SJCRH30 (cell line): ENCODE data around the gene IFT57. TPM values are rescaled to one million over a fixed set of nuclear protein-coding genes. Genes with fewer than 3 reads are reported as not detected.

Experiments used
- DNase-seq, 2 experiments: peaks; one replicate each; pipeline ENCODE4 v3.0.0-alpha.2; 2015 to 2020
- H3K27ac ChIP-seq: fragments of 250-450 bp; sonication (Bioruptor Pico); 2 replicates; pipeline ENCODE4 v1.5.1; 2020; ENCODE audit warnings: mild to moderate bottlenecking, moderate library complexity
- H3K27me3 ChIP-seq: fragments of 250-450 bp; sonication (Bioruptor Pico); 2 replicates; pipeline ENCODE4 v1.5.1; 2020; ENCODE audit warnings: mild to moderate bottlenecking, moderate library complexity
- H3K36me3 ChIP-seq: fragments of 250-450 bp; sonication (Bioruptor Pico); 2 replicates; pipeline ENCODE4 v1.5.1; 2020; ENCODE audit warnings: mild to moderate bottlenecking, moderate library complexity
- H3K4me1 ChIP-seq: fragments of 250-450 bp; sonication (Bioruptor Pico); 2 replicates; pipeline ENCODE4 v1.5.1; 2020; ENCODE audit warnings: mild to moderate bottlenecking, moderate library complexity
- H3K4me3 ChIP-seq: fragments of 250-450 bp; sonication (Bioruptor Pico); 2 replicates; pipeline ENCODE4 v1.5.1; 2020; ENCODE audit warnings: mild to moderate bottlenecking, moderate library complexity
- H3K9me3 ChIP-seq: fragments of 250-450 bp; sonication (Bioruptor Pico); replicated peaks from 2 replicates; pipeline ENCODE4 v1.5.1; 2020; ENCODE audit warnings: mild to moderate bottlenecking, moderate library complexity
- total RNA-seq: library from RNA; depleted of rRNA; stranded (reverse); fragments of >200 nt; shearing (Covaris generic); gene quantifications from 2 replicates; pipeline ENCODE4 v1.2.3, GENCODE V29; 2014; rRNA removed

The IFT57 gene
- total RNA-seq, 1 experiment from 2014 or later, result 25.6 TPM

DNA sequence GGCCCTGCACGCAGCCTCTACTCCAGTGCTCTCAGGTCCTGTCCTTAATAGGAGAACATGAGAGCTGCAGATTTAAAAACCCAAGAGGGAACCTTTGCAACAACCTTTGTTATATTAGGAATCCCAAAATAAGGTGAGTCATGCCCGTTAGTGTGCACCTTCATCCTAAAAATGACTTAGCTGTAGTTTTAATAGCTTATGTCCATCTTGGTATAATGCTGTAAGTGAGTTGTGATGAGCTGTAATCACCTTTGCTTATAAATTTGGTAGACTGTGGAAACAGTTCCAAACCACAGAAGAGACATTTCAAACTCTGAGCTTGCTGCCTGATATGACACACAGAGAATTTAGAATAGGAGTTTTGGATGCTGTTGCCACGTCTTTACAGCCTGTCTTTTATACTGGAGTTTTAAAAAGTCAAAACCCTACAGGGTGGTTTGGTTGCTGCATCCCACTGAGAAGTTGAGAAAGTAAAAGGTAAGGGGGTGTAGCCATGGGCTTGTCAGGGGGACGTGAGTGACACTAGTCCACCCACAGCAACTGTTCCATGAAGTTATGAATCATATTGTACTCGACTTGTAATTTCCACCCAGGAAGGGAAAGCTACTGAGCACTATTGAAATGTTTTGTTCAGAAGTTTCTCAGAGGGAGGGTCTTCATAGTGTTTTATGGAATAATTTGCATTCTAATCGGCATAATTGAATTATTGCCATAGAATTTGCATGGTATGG lies 104.0 kb downstream of the IFT57 start:
- 0 out of 2 replicates have a peak, but pooled peaks cover under 1% of the 10 kb centered on the region for H3K27me3 ChIP-seq
- no peak overlapping the region for H3K27ac ChIP-seq
- H3K4me1 ChIP-seq, result no peaks in the 10 kb centered on the region; the same call in 1 of the 2 replicates
- H3K4me3 ChIP-seq, result no peak overlapping the region
- H3K9me3 ChIP-seq, result peaks cover 3% of the 10 kb centered on the region
- H3K36me3 ChIP-seq, result no peaks in the 10 kb centered on the region
- no peak for DNase-seq

DNA sequence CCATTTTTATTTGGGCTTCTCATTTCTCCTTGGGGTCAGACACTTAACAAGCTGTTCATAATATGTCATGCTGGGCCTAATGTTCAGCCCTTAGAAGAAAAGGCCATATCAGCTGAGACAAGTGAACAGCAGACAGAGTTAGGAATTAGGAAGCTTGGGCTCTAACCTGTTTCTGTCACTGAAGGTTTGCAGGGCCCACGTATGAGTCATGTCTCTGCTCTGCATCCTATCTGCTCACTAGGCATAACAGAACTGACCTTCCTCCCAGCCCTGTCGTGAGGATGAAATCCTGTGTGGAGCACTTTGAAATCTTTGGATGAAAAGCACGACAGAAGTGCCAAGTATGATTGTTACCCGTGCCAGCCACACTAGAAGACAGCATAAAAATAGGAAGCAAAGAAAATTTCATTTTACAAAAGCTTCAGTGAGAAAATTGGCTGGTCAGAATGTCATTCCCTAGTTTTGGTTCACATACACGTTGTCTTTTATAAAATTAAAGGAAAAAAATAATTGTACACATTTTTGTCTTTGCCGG lies 104.9 kb downstream of the IFT57 start:
- DNase-seq, result no peak

DNA sequence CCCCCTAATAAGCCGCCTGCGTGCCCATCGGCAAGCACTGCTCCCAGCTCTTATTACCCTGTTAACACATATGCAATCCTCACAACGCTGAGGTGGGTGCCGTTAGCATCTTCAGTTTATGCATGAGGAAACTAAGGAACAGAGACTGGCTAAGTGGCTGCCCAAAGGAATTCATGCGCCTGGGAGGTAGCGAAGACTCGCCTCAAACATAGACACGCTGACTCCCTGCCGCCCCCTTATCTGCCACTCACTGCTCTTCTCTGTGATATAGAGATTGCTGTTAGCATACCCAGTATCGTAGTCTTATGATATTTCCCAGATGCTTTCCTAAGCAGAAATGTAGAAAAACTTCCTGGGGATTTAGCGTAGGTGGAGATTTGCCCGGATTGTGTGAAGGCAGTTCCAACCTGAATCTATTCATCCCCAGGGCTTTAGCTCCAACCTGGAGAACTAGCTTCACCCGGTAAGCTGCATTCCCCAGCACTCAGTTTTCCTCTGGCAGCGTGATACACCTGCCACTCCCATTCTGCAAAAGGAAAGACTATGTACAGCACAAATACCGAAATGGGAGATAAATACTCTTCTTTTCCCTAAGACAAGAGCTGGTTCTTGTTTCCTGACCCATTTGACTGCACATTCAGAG lies 107.7 kb downstream of the IFT57 start:
- Histone ChIP-seq H3K4me1 (no peaks in the 10 kb centered on the region; the same call in 1 of the 2 replicates), H3K36me3 (no peaks in the 10 kb centered on the region), H3K27ac (no peak overlapping the region), H3K27me3 (0 out of 2 replicates have a peak, but pooled peaks cover 4% of the 10 kb centered on the region), H3K4me3 (no peak overlapping the region), H3K9me3 (peaks cover 3% of the 10 kb centered on the region)
- DNase-seq, result no peak

More for the DNA sequence above, 104.9 kb downstream of the IFT57 start:
- Histone ChIP-seq H3K36me3 (no peaks in the 10 kb centered on the region), H3K4me3 (no peak overlapping the region), H3K27ac (no peak overlapping the region), H3K27me3 (0 out of 2 replicates have a peak, but pooled peaks cover 4% of the 10 kb centered on the region), H3K9me3 (peaks cover 3% of the 10 kb centered on the region), H3K4me1 (no peaks in the 10 kb centered on the region; the same call in 1 of the 2 replicates)

DNA sequence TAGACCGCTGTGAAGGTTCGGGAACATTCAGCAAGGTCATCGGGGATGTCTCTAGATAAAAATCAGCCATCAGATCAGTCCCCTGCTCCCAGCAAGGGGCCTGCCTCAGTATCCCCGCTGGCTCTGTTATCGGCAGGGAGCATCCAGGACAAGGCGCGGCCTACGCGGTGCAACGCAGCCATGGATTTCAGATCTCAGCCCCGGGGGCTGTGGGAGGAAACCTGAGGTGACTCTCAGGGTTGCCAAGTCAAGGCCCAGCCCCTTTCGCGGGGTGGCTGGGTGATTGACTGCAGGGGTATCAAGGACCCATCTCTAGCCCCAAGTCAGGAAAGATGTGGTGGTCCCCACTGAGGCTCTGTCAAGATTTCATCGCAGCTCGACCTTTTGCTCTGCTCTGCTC lies 108.2 kb downstream of the IFT57 start:
- no peak overlapping the region for H3K27ac ChIP-seq
- H3K4me3 ChIP-seq, result no peak overlapping the region
- H3K4me1 ChIP-seq, result no peaks in the 10 kb centered on the region; the same call in 1 of the 2 replicates
- H3K9me3 ChIP-seq, result peaks cover 3% of the 10 kb centered on the region
- no peaks in the 10 kb centered on the region for H3K36me3 ChIP-seq
- DNase-seq, result no peak
- 0 out of 2 replicates have a peak, but pooled peaks cover 4% of the 10 kb centered on the region for H3K27me3 ChIP-seq

DNA sequence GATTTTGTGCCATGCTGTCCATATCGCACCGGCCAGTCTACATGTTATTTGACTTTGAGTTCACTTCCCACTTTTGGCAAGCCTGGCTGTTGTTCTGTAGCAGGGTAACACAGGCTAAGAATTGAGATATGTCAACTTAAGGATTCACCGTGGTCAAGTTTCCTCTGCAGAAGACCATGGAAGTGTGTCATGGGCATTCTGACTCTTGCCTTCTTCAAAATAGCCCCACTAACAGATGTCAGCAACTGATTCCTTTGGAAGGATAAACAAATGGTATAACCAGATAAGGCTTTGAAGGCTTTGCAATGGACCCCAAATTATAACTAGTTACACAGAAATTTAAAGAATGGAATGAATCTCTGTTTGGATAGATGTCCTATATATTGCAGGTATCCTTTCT lies 111.3 kb downstream of the IFT57 start:
- Histone ChIP-seq H3K9me3 (no peaks in the 10 kb centered on the region), H3K4me3 (no peak overlapping the region), H3K4me1 (peaks cover 7% of the 10 kb centered on the region), H3K27me3 (0 out of 2 replicates have a peak, but pooled peaks cover 4% of the 10 kb centered on the region), H3K27ac (no peak overlapping the region), H3K36me3 (no peaks in the 10 kb centered on the region)
- DNase-seq, result no peak

Other genes starting within 250 kb of the IFT57 start
- 28.6 and 30.7 TPM in 2 replicates for gene CD47, start 131.4 kb downstream of the IFT57 start, total RNA-seq
- not detected in 2 replicates for gene HHLA2, start 74.1 kb upstream of the IFT57 start, total RNA-seq